Neural cell (in vitro differentiated cells): Measurements from ENCODE around the gene CLBA1.

Experiments
- EP300 ChIP-seq: fragments of 450-650 bp; conservative IDR thresholded peaks from 2 replicates; pipeline ENCODE4 v1.6.1; 2014; ENCODE audit warnings: antibody characterized with exemption, mild to moderate bottlenecking, moderate library complexity; ENCODE audit not compliant: poor library complexity, severe bottlenecking
- EZH2 ChIP-seq: fragments of 200-600, 300-800 bp; shearing (Covaris generic), sonication (generic); IDR thresholded peaks from 2 replicates; pipeline ENCODE4 v1.6.1; 2014; ENCODE audit warnings: antibody characterized with exemption, low read length, borderline replicate concordance, mild to moderate bottlenecking; ENCODE audit not compliant: insufficient read depth, poor library complexity, severe bottlenecking
- POLR2AphosphoS5 ChIP-seq: IDR thresholded peaks from 2 replicates; pipeline ENCODE4 v1.6.1; 2012
- RAD21 ChIP-seq: fragments of 450-650 bp; conservative IDR thresholded peaks from 2 replicates; pipeline ENCODE4 v1.6.1; 2014; ENCODE audit warnings: antibody characterized with exemption, mild to moderate bottlenecking, moderate library complexity
- TAF1 ChIP-seq: IDR thresholded peaks from 2 replicates; pipeline ENCODE4 v1.6.1; 2012; ENCODE audit warnings: low read depth
- TF ChIP-seq, protein P1 (sequence below): fragments of 450-650 bp; IDR thresholded peaks from 2 replicates; pipeline ENCODE4 v1.5.1; 2014; ENCODE audit warnings: antibody characterized with exemption, mild to moderate bottlenecking, moderate library complexity; ENCODE audit not compliant: poor library complexity, severe bottlenecking

DNA sequence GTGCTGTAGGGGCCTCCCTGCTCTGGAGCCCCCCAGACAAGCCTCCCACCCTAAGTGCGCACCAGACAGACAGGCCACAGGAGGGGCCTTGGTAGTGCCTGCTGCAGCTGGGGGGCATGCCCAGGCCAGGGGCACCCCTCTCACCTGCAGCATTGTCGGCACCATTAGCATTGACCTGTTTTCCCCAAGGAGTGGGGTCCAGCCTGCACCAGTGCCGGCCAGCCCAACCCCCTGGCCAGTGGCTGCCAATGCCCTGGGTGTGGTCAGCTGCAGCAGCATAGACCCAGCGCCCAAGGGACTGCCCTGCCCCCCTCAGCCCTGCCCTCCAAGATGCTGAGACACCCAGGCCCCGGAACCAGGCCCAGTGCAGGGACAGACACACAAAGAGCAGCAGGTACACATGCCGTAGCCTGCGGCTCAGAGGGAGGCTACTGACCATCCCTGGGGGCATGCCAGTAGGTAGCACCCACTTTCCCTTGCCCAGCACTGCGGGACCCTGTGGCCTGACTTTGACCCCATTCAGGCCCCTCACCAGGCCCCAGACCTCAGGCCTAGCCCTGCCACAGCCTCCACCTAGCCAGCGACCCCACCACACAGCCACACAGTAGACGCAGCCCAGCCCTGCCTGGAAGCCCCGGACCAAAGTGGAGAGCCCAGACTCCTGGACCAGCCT is 8.4 kb upstream of the CLBA1 start:
- TF ChIP-seq EZH2, result no peak
- TF ChIP-seq, protein P1, sequence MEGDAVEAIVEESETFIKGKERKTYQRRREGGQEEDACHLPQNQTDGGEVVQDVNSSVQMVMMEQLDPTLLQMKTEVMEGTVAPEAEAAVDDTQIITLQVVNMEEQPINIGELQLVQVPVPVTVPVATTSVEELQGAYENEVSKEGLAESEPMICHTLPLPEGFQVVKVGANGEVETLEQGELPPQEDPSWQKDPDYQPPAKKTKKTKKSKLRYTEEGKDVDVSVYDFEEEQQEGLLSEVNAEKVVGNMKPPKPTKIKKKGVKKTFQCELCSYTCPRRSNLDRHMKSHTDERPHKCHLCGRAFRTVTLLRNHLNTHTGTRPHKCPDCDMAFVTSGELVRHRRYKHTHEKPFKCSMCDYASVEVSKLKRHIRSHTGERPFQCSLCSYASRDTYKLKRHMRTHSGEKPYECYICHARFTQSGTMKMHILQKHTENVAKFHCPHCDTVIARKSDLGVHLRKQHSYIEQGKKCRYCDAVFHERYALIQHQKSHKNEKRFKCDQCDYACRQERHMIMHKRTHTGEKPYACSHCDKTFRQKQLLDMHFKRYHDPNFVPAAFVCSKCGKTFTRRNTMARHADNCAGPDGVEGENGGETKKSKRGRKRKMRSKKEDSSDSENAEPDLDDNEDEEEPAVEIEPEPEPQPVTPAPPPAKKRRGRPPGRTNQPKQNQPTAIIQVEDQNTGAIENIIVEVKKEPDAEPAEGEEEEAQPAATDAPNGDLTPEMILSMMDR, result no peak
- no peak for TF ChIP-seq EP300
- TF ChIP-seq TAF1, result no peak
- no peak for TF ChIP-seq POLR2AphosphoS5
- no peak for TF ChIP-seq RAD21
